CD4-positive, alpha-beta T cell treated with Interleukin-15 for 1 hour (primary cell): ENCODE results near the gene KLK2.
"Not testable (repeated sequence)": the region's sequence is repeated elsewhere in the genome, so short reads cannot be mapped to it uniquely, and the experiment has no call there.

ENCODE experiments used
- DNase-seq: peaks from one replicate; pipeline ENCODE4 v3.0.0-alpha.2; 2020

Gene KLK2

GRCh38 chr19:50896089-50896590 is 22.9 kb downstream of the KLK2 start:
- not testable (repeated sequence) for DNase-seq

- peak; percentile 53 for DNase-seq
These were observed 23.5 kb downstream of the KLK2 start for GRCh38 chr19:50896591-50897190.

GRCh38 chr19:50897191-50897607 is 24.0 kb downstream of the KLK2 start:
- DNase-seq: no peak

- DNase-seq: no peak
These were observed 24.4 kb downstream of the KLK2 start for GRCh38 chr19:50897612-50898011.

GRCh38 chr19:50898018-50898417 is 24.8 kb downstream of the KLK2 start:
- DNase-seq: no peak

- DNase-seq: no peak
These were observed 26.3 kb downstream of the KLK2 start for GRCh38 chr19:50899569-50899968.

- no peak for DNase-seq
These were observed 29.4 kb downstream of the KLK2 start for GRCh38 chr19:50902640-50903039.

- no peak for DNase-seq
These were observed 33.0 kb downstream of the KLK2 start for GRCh38 chr19:50906217-50906616.

- no peak for DNase-seq
These were observed 35.1 kb downstream of the KLK2 start for GRCh38 chr19:50908336-50908735.

GRCh38 chr19:50909240-50910070 is 36.2 kb downstream of the KLK2 start:
- no peak for DNase-seq

GRCh38 chr19:50910722-50911121 is 37.5 kb downstream of the KLK2 start:
- DNase-seq: no peak

GRCh38 chr19:50911206-50912101 is 38.2 kb downstream of the KLK2 start, which contains the start of gene KLK4:
Gene KLK4 (minus strand): TSS chr19:50911395. CDS start chr19:50910738, 657 bp downstream.
- no peak for DNase-seq

GRCh38 chr19:50912102-50912599 is 38.9 kb downstream of the KLK2 start:
- DNase-seq: no peak

GRCh38 chr19:50912727-50913716 is 39.8 kb downstream of the KLK2 start:
- no peak for DNase-seq

GRCh38 chr19:50916069-50916468 is 42.8 kb downstream of the KLK2 start:
- DNase-seq: no peak

- DNase-seq: no peak
These were observed 48.4 kb downstream of the KLK2 start for GRCh38 chr19:50921426-50922316.

GRCh38 chr19:50922317-50922853 is 49.1 kb downstream of the KLK2 start:
- DNase-seq: peak; percentile 72

- DNase-seq: no peak
These were observed 51.3 kb downstream of the KLK2 start for GRCh38 chr19:50924586-50924985.

GRCh38 chr19:50925734-50926133 is 52.5 kb downstream of the KLK2 start:
- no peak for DNase-seq

- no peak for DNase-seq
These were observed 52.9 kb downstream of the KLK2 start for GRCh38 chr19:50926144-50926543.
